Left lung (tissue), 14 donors: ENCODE measurements around the gene CLDN11. TPM values are rescaled to one million over a fixed set of nuclear protein-coding genes. Genes with fewer than 3 reads are reported as not detected.
A peak's percentile ranks its signal among the peaks of the same experiment; 100 is the strongest.

Experiments
- ATAC-seq: fragments of 200-7000 bp; cut with Tn5 transposase; one replicate; pipeline ENCODE4 v1.9.1; 2020; ENCODE audit warnings: moderate library complexity
- DNase-seq, 4 donors: peaks; one replicate each; pipeline ENCODE4 v3.0.0-alpha.2; 2013 to 2020
- H3K27ac ChIP-seq, 2 donors: fragments of 200-600 bp; sonication (generic) in 1 of 2; one replicate each; pipeline versions ENCODE4 v1.5.0 to v1.8.0; 2020 to 2021
- H3K27me3 ChIP-seq, 2 donors: fragments of 200-600 bp; sonication (generic) in 1 of 2; one replicate each; pipeline versions ENCODE4 v1.5.0 to v1.8.0; 2020 to 2021
- H3K36me3 ChIP-seq, 2 donors: fragments of 200-600 bp; sonication (generic) in 1 of 2; one replicate each; pipeline versions ENCODE4 v1.5.0 to v1.8.0; 2020 to 2021
- H3K4me1 ChIP-seq, 2 donors: fragments of 200-600 bp; one replicate each; pipeline ENCODE4 v1.8.0; 2021
- H3K4me3 ChIP-seq, 2 donors: fragments of 200-600 bp; sonication (generic) in 1 of 2; one replicate each; pipeline versions ENCODE4 v1.5.0 to v1.8.0; 2020 to 2021; ENCODE audit warnings: mild to moderate bottlenecking in 1 of 2
- H3K9me3 ChIP-seq, 2 donors: fragments of 200-600 bp; sonication (generic) in 1 of 2; one replicate each; pipeline versions ENCODE4 v1.5.0 to v1.8.0; 2020 to 2021
- CTCF ChIP-seq, 2 donors: fragments of 200-600 bp; sonication (generic) in 1 of 2; IDR thresholded peaks; one replicate each; pipeline versions ENCODE4 v1.5.0 to v1.8.0; 2021; ENCODE audit warnings: antibody characterized with exemption in 2 of 2
- intact Hi-C, 2 donors: fragments of 100-400 bp; cut with DNase I; formaldehyde crosslinking; loops; one replicate each; pipeline versions ENCODE4 v1.11.2 to v1.14.2; 2022
- long read RNA-seq, 12 donors: library from polyadenylated mRNA in 2 of 12; unstranded in 2 of 12; transcript quantifications; one replicate each; pipeline ENCODE4 v2.0.0 and lab custom pipeline, GENCODE V29; 2019 to 2026
- polyA plus RNA-seq, 6 donors: library from polyadenylated mRNA; unstranded; fragments of 120-200 nt; gene quantifications; one replicate each; pipeline ENCODE4 v1.2.1, GENCODE V29; 2013; ENCODE audit not compliant: insufficient read length in 6 of 6
- total RNA-seq, 2 donors: library from RNA; stranded (reverse); fragmentation: NEBNext Ultra II Directional; extraction: Animal tissue kit (Norgen Biotek cat#: 25700); gene quantifications; one replicate each; pipeline ENCODE4 v1.2.1, GENCODE V29; 2021
- donor health status: DM: no; HTN: yes; CAD: no.
- donor health status: DM: no; HTN: no; CAD: no.

CLDN11 gene
- 10 to 100 TPM in 1 of 2 donors, 1 to 10 TPM in 1; 9.9 to 12.4 TPM for total RNA-seq
- polyA plus RNA-seq, result 10 to 100 TPM in 1 of 6 donors, 1 to 10 TPM in 5; 5.6 to 10.5 (median 8.4) TPM
- long read RNA-seq, donor 1, partial matches to known transcripts, result 0 of 4 reads
- long read RNA-seq, donor 1, other reads (novel, unspliced or antisense), result 0 of 4 reads
- long read RNA-seq, donor 2, partial matches to known transcripts, result 0 of 2 reads
- long read RNA-seq, donor 2, other reads (novel, unspliced or antisense), result 0 of 2 reads
- long read RNA-seq, donor 3, partial matches to known transcripts, result 0 of 2 reads
- long read RNA-seq, donor 3, other reads (novel, unspliced or antisense), result 0 of 2 reads
- long read RNA-seq, donor 4, result 0 reads
- long read RNA-seq, donor 5, partial matches to known transcripts, result 0 of 4 reads
- long read RNA-seq, donor 5, other reads (novel, unspliced or antisense), result 0 of 4 reads
- long read RNA-seq, donor 6, result 0 reads
- long read RNA-seq, donor 7, result 0 reads
- long read RNA-seq, donor 8, result 0 reads
- long read RNA-seq, donor 9, result 0 reads
- long read RNA-seq, donor 10, partial matches to known transcripts, result 0 of 1 reads
- long read RNA-seq, donor 10, other reads (novel, unspliced or antisense), result 0 of 1 reads
- long read RNA-seq, donor 11, transcript CLDN11-204 (2 exons, 998 nt), result minor isoform, 12 of 205 reads
- long read RNA-seq, donor 11, transcript CLDN11-201 (3 exons, 2,169 nt), result major isoform, 166 of 205 reads
- long read RNA-seq, donor 11, transcript CLDN11-206 (3 exons, 1,854 nt), result minor isoform, 6 of 205 reads
- long read RNA-seq, donor 11, partial matches to known transcripts, result 21 of 205 reads
- long read RNA-seq, donor 11, other reads (novel, unspliced or antisense), result 0 of 205 reads
- long read RNA-seq, donor 12, partial matches to known transcripts, result 0 of 2 reads
- long read RNA-seq, donor 12, other reads (novel, unspliced or antisense), result 0 of 2 reads

DNA sequence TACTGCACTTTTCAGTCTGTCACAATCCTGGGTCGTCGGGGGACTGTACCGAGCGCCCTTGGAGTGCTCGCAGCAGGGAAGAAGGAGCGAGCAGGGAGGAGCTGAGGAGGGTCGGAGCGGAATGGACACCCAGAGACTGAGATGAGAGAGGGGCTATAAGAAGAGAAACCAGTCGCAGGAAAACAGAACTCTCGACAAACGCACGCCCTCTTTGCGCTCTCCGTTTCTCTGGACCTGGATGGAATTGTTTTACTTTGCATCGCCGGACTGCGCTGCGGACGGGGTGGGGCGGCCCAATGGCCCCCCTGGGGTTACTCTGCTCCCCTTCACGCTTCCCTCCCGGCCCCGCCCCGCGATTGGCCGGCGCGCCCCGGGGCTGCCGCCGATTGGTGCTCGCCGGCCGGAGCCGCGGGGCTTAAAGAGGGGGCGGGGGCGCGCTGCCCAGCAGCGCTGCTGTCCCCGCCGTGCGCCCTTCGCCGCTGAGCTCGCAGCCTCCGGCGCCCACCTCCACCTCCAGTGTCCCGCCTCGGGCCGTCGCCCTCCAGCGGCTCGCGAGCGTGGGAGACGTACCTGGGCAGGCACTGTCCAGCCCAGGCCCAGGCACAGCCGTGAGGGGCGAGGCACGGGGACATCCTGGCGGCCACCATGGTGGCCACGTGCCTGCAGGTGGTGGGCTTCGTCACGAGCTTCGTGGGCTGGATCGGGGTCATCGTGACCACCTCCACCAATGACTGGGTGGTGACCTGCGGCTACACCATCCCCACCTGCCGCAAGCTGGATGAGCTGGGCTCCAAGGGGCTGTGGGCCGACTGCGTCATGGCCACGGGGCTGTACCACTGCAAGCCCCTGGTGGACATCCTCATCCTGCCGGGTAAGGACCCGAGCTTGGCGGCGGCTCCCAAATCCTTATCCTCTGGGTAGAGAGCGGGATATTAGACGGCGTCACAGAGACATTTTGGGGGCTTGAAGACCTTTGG is at the start of gene CLDN11:
Gene CLDN11, plus strand, starts transcription at position 447 of the 977 bp plus-strand sequence. Its CDS starts 199 bp downstream, at position 646.
- Histone ChIP-seq H3K27ac (peak within 1 kb of the TSS in 1 of 2 donors; percentile 71), H3K27me3 (peaks cover 13 to 46% of the 10 kb centered on the region in 2 donors), H3K4me3 (peak within 1 kb of the TSS; percentile 19 to 37), H3K9me3 (no peaks in the 10 kb centered on the region), H3K36me3 (no peaks in the 10 kb centered on the region), H3K4me1 (peaks cover 10 to 21% of the 10 kb centered on the region in 2 donors)
- DNase-seq, result peak in 2 of 4 donors; percentile 62 to 77
- intact Hi-C loops, result no loop called here
- peak; percentile 67 for ATAC-seq
- no peak for TF ChIP-seq CTCF (IDR thresholded peaks at IDR 0.05)

DNA sequence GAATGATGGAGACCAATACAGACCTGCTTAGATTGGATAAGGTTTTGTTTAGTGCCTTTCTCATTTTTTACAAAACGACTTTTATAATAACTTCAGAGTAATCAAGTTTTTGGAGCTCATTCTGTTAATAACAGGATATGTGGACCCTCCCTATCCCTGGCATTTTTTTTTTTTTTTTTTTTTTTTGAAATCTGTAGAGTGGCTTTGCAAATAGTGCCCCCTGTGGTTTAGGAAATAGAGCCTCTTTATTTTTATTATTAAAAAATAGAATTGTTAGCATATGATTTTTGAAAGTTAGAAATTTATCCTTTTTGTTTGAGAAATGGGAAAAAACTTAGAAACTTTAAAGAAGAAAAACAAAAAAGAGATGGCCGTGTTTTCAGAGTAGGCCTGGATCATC is 49.7 kb upstream of the CLDN11 start:
- no peak for ATAC-seq
- no peak overlapping the region for H3K27ac ChIP-seq
- no peak overlapping the region for H3K4me3 ChIP-seq
- no peaks in the 10 kb centered on the region for H3K9me3 ChIP-seq
- intact Hi-C loops, result no loop called here
- DNase-seq, result no peak
- H3K4me1 ChIP-seq, result peaks cover 11 to 61% of the 10 kb centered on the region in 2 donors
- TF ChIP-seq CTCF (IDR thresholded peaks at IDR 0.05), result no peak
- no peaks in the 10 kb centered on the region for H3K27me3 ChIP-seq
- peaks cover 0 to 44% of the 10 kb centered on the region in 2 donors for H3K36me3 ChIP-seq

- H3K36me3 ChIP-seq, result peaks cover 0 to 29% of the 10 kb centered on the region in 2 donors
- no peak overlapping the region for H3K4me3 ChIP-seq
- H3K4me1 ChIP-seq, result peaks cover 5 to 42% of the 10 kb centered on the region in 2 donors
- H3K9me3 ChIP-seq, result no peaks in the 10 kb centered on the region
- intact Hi-C loops, result no loop called here
- DNase-seq, result no peak
- no peak for TF ChIP-seq CTCF (IDR thresholded peaks at IDR 0.05)
- no peak for ATAC-seq
- no peak overlapping the region for H3K27ac ChIP-seq
- no peaks in the 10 kb centered on the region for H3K27me3 ChIP-seq
Observed at GRCh38 chr3:170372190-170372879, 46.3 kb upstream of the CLDN11 start.

GRCh38 chr3:170383567-170383966 is 35.1 kb upstream of the CLDN11 start:
- no peak for TF ChIP-seq CTCF (IDR thresholded peaks at IDR 0.05)
- Histone ChIP-seq H3K27me3 (no peaks in the 10 kb centered on the region), H3K36me3 (peaks cover 0 to 97% of the 10 kb centered on the region in 2 donors), H3K27ac (no peak overlapping the region), H3K4me1 (no peaks in the 10 kb centered on the region), H3K9me3 (no peaks in the 10 kb centered on the region), H3K4me3 (no peak overlapping the region)
- DNase-seq (no peak), ATAC-seq (no peak)
- intact Hi-C loops, result no loop called here
